NCI-H1417 treated with DMSO at 0.1 percent for 48 hours (cell line): ENCODE results near the gene MPZL1.
A peak's percentile ranks its signal among the peaks of the same experiment; 100 is the strongest.

Source experiments
- DNase-seq: peaks from one replicate; lab custom pipeline; 2025; lab: John Stamatoyannopoulos, UW

Gene MPZL1

DNA sequence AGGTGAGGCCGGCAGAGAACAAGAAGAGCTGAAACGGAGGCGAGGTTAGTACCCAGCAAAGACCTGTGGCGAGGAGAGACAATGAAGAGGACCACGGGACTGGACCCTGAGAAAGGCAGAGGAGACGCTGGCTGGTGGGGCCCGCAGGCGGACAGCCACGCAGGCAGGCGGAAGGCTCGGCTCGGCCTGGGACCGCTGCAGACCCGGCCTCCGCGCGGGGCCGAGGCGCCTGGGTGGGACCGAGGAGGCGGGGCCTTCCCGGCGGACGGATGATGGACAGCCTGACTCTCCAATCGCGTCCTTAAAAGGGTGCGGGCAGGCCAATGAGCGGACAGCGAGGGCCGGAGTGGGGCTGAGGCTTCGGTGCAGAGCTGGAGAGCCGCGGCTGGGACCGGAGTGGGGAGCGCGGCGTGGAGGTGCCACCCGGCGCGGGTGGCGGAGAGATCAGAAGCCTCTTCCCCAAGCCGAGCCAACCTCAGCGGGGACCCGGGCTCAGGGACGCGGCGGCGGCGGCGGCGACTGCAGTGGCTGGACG is at the start of gene MPZL1:
Gene MPZL1, plus strand, starts transcription at position 366 of the 535 bp plus-strand sequence. CDS start 170 bp downstream, outside the sequence.
- peak; percentile 49 for DNase-seq

DNA sequence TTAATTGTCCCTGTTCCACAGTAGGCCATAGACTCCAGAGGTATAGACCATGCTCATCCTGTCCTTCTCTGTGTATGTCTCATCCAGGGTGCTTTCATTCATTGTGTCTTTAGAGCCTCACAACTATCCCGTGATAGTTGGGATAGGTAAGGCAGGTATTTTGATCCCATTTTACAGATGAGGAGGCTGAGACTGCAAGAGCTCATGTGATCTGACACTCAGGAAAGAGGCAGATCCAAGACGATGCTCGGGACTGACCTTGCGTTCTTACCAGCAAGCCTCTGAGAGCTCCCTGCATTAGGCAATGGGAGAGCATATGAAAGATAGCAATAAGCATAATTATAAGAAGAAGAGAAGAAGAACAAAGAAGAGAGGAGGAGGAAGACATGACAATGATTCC is 49.0 kb upstream of the MPZL1 start:
- DNase-seq: no peak

DNA sequence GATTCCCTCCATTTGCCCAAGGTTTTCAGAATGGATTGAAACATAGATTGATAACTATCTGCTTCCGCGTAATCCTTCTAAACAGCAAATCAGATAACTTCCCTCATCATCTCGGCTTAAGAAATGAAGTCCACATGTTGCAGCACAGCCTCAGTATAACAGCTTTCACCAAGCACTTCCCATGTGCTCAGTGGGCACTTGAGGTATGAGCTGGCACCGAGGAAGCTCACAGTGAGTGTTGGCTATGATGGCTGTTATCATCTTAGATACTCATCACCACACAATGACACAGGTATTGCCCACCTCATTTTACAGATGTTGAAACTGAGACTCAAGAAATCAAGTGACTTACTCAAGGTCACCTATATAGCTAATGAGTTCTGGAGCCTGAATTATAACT is 48.5 kb upstream of the MPZL1 start:
- no peak for DNase-seq

DNA sequence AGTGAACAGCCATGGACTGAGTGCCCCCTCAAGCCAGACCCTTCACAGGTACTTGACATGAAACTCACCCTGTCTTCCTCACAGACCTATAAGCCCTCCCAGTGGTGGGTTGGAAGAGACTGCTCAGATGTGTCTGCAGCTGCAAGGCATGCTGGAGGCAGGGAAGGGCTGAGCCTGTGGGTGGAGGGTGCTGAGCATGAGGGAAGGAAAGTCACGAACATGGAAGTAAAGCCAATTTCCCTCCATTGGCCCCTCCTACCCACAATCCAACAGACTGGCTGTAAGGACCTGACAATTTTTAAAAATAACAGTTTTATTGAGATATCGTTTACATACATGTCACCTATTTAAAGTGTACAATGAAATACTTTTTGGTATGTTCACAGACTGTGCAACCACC is 47.6 kb upstream of the MPZL1 start:
- DNase-seq: no peak

DNA sequence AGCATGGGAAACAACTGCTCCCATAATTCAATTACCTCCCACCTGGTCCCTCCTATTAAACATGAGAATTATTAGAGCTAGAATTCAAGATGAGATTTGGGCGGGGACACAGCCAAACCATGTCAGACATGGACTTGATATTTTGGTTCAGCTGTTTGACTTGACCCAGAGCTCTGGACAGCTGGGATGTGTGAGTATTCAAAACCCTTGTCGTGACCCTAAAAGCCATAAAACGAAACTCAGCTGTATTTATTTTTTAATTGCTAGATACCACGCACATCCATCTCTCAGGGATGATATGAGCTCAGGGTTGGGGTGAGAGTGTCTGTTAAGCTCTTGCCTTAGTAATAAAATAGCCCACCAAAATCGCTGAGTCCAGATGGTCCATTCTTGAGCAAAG is 46.3 kb upstream of the MPZL1 start:
- DNase-seq: no peak

DNA sequence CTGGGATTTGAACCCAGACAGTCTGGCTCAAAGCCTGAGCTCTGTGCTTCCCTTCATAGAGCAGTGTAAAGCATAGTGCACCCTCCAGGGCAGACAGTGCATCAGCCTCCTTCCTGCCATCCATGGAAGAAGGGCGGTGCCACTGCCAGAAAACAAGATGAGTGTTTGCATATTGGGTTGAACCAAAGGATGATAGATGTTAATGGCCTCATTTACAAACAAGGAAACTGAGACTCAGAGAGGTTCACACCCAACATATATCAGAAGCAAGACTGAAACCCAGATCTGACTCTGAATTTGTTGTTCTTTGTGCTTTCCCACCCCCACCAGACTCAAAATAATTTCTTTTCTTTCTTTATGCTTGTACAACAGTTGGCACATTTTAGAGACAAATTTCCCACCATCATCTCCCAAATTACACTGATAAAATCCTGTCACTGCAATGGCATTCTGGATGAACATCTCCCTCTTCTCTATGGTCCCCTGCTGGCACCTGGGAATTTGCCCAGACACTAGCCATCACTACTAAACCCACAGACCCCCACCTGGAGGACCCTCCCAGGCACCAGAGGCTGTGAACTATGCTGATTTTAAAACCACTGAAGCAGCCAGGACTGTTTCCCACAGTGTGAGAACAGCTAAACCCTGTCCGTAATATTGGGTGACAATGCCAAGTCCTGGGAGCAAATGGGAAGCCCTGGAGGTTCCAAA is 45.4 kb upstream of the MPZL1 start:
- DNase-seq: no peak

DNA sequence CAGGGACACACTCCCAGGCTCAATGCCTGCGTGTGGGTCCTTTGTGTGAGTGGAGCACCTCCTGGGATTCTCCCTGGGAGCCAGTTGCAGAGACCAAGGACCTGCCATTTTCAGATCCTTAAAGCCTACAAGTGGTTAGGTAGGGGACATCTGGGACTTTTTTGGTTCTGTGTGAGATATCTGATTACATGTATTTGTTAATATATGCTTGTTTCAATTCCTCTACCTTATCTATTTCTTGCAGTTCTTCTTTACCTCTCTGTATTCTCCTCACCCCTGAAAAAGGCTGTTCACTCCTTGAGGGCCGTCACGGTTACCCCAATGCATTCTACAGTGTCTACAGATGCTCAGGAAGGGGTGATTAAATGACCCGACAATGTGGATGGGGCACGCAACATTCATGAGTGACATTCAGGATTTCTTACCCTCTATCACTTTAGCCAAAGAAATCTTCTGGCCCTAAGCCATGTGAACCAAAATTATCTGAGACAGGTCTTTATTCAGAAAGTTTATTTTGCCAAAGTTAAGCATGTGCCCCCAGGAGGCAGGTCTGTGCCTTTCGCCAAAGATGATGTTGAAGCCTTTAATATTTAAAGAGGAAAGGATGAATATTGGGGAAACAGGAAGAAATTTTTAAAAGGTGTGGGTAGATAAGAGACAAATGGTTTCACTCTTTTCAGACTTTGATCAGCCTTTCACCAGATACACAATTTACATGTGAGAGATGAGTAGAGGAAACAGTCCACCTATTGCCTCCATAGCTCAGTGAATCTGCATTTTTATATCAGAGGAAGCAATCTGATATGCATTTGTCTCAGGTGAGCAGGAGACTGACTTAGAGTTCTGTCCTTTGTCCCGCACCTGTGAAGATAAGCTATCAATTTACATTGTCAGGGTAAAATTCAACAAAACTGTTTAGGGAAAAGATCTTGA is 44.6 kb upstream of the MPZL1 start:
- DNase-seq: no peak

DNA sequence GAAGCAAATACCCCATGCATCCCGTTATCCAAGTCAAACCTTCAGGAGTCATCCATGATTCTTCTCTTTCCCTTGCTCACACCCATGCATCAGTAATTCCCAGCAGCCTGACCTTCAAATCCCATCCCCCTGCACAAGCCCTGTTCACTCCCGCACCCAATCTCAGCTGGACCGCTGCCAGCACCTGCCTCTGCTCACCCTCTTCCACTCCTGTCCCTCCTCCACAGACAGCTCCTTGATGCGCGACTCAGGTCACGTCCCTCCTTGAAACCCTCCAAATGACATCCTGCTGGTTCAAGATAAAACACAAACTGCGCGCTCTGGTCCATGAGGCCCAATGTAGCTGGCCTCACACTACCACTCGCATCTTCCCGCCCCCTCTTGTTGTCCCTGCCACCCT is 43.4 kb upstream of the MPZL1 start:
- DNase-seq: no peak

DNA sequence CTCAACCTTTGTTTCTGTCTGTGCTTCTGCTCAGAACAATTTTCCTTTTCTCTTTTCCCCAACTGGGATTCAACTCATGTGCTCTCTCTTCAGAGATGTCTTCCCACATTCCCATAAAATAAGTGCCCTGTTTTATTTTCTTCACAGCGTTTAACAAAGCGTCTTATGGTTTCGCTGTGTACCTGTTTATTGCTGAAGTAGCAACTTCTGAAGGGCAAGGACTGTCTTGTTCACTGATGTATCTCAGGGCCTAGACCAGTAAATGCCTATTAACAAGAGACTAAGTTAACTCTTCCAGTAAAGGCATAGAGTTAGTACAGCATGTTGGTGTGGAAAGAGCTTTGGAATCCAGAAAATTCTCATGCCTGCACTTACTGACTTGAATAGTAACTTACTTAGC is 42.9 kb upstream of the MPZL1 start:
- DNase-seq: no peak

DNA sequence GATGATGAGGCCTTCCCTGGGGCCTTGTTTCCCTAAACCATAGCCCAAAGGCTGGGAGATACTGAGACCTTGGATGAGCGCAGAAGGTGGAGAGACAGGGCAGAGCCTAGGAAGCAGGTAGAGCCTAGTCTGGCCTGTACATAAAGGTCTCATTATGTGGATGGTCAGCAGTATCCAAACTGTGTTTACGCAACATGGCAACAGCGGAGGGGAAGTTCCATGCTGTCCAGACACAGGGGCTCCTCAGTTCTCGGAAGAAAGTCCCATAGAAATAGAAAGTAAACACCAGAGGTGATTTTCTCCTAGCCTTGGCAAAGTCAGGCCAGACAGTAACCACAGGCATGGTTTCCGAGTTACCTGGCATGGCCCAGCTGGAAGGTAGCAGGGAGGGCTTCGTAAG is 42.1 kb upstream of the MPZL1 start:
- DNase-seq: no peak

DNA sequence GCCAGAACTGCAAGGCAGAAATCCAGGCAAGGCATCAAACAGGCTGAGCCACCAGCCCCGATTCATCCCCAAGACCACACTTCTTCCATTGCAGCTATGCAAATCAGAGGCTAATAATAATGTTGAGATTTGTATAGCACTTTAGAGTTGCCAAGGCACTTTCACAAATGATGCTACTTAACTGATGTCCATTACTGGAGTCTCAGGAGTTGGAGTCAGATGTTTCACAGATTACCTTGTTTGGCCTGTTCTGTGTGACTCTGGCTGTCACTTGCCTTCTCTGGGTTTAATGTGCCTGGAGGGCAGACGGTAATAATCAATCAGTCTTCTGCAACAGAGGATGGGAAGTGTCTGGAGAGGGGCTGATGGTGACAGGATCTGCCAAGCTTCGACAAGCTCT is 40.8 kb upstream of the MPZL1 start:
- no peak for DNase-seq

DNA sequence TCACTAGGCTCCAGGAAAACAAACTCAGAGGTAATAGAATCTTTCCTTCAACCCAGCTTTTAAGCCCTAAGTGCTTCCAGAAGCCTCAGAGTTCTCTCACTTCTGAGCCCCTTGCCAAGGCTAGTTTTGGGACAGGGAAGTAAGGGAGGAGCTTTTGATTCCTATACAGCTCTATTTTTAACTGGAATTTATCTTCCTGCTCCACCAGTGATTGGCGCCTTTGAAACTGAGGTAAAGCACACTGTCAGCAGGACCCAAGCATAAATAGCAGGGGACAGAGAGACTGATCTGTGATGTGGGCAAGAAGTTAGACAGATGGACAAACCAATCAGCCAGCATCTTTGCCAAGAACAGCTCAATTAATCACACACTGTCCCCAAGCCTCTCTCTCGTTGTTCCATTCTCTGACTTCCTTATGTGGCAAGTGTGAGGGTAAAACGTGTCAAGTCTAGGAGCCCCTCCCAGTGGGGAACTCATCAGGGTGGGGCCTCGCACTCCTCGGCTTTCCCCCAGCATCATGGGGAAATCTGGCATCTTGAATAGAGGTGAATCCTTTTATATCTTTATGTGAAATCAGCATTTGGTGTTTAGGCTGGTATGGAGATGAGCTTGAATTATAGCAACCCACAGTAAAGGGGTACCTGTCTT is 40.2 kb upstream of the MPZL1 start:
- no peak for DNase-seq

DNA sequence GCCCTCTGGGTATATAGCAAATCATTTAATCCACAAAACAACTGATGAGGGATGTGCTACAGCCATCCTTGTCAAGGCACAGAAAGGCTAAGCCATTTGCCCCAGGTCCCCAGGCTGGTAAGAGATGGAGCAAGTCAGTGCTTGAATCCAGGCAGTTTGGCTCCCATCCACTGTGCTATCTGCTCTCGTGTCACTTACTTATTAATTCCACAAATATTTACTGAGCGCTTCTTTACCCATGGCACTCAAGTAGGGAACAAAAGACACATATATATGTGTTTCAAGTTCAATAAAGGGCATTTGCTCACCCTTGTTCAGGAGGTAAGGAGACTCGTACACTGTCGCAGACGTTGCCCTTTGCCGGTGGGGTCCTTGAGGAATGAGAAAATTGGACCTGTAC is 38.6 kb upstream of the MPZL1 start:
- DNase-seq: no peak

DNA sequence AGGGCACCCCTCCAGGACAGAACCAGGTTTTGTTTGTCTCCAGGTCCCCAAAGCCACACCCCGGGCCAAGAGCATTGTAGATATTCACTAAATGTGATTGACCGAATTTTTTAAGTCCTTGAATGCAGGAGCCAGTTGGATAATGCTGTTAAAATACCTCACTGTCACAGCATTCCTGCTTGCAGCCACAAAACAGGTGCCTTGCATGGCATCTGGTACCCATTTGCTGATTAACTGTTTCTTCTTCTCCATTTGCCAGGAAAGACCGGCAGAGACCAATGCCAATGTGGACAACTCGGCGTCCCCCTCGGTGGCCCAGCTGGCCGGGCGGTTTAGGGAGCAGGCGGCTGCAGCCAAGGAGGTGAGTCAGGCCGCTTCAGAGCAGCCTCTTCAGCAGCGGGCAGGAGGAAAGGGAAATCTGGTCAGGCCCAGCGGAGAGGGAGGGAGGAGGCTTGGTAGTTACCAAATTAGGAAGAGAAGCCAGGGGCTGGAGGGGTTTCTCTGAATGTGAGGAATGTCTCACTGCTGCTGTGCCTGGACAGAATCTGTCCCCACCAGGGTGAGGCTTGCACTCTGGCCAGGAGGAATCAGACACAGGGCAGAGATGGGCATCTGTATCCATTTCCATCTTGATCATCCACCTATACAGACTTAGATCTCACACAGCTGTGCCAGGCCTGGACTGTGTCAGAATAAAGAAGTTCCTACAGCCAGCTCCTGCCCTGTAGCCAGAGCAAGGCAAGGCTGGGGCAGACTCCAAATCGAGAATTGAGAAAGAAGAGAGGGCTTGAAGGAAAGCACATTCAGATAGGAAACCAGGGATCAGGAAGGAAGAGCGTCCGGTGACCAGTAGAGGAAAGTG is 37.9 kb upstream of the MPZL1 start:
- no peak for DNase-seq

DNA sequence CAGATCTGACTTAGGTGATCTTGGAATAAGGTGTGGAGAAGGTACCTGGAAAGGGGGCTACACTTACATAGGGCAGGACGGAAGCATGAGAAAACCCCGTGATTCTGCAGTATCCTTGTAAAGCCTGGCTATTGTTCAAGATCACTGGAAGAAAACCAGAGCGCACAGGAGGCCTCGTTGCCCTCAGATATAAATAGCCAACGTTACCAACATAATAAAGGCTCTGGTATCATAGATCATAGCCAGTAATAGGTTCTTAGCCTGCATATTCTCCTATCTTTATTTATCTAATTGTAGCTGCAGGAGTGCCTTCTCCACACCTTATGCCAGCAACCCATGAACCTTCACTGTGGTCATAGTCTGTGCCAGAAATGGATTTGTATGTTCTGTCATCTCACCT is 35.9 kb upstream of the MPZL1 start:
- no peak for DNase-seq

DNA sequence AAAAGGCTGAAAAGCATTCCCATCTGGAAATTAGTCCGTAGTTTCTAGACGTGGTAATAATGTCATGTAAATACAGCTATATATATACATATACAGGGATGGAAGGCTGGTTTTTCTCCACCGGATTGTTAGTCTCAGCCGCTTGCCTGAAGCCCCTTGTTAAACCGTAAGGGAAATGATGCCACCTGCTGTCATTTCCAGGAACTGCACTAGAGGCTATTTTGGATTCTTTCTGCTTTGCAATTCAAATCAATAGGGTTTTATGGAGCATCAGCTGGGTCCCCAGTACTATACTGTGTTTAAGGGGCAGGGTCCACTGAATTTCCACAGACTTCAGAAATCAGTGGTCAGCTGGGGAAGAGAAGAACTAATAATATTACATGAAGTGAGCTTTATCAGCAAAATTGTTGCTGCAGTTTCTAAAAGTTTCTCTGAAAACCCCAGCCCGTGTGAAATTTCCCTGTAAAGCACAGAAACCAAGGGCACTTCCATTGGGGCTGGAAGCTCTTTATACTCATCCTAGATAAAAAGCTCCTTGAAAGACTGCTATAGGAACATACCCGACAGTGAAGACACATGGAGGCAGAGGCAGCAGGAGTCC is 33.8 kb upstream of the MPZL1 start:
- DNase-seq: no peak

DNA sequence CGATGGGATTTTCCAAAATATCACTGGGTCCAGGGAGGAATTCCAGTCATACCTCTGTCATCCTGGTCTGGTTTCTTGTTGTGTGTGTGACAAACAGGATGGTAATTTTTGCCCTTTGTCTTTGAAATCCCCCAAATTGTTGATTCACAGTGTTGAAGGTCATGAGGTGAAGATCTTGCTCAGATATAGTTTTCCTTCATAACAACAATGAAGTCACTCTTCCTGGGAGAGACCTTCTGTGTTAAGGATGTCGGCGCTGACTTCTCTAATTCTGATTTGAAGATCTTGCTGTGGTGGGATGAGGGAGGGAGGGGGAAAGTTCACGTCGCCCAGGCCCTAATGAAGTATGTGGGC is 32.2 kb upstream of the MPZL1 start:
- no peak for DNase-seq

DNA sequence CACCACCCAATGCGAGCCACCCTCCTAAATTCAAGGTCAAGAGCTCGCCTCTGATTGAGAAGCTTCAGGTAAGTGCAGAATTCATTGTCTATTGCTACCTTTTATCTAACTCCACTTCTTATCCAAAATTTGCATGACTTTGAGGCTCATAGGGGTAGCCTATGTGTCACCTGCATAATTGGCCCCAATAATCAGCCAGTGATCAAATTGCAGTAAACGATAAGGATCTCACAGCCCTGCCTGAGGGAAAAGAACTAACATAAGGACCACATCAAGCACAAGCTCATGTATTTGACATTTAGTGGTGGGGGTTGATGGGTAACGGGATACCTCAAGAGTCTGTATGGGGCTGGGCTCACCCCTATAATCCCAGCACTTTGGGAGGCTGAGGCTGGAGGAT is 31.7 kb upstream of the MPZL1 start:
- no peak for DNase-seq

DNA sequence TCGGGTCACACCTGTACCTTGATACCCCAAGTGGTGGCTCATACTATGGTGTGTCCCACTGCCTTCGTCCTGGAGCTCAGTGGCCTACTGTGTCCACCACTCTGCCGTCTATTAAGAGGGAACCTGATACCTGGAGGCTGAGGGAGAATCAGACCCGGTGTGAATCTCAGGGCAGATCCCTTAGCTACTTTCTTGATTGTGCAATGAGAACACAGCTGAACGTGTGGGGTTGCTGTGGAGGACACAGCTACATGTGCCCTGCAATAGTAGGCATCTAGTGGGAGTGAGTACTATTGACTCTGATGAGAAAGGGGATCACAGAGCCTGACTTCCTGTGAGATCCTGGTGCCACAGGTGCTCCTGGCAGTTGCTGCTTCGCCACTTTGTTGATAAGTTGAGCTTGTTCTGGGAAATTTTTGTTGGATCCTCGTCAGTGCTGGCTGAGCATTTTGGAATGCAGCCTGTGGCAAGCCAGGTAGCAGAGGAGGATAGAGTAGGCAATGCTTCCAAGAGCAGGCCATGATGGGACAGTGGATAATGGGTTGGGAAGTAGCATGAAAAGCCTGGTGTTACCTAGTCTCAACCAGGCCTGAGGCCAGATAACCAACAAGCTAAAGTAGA is 28.2 kb upstream of the MPZL1 start:
- DNase-seq: no peak

DNA sequence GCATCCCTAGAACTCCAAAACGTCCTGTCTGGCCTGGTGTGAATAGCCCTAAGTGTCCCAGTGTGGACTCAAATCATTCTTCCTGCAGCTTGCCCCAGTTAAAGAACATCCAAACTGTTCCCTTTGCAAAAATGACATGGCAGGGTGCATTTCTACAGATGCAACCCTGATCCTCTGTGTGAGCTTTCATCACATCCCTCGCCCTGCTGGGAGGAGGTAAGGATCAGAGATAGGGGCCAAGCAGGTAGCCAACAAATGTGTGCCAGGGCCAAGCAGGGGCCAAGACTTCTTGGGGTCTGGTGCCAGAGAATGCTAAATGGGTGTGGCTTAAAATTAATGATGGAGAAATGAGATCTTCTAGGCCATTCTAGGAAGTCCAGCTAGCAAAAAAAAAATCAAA is 27.1 kb upstream of the MPZL1 start:
- no peak for DNase-seq

DNA sequence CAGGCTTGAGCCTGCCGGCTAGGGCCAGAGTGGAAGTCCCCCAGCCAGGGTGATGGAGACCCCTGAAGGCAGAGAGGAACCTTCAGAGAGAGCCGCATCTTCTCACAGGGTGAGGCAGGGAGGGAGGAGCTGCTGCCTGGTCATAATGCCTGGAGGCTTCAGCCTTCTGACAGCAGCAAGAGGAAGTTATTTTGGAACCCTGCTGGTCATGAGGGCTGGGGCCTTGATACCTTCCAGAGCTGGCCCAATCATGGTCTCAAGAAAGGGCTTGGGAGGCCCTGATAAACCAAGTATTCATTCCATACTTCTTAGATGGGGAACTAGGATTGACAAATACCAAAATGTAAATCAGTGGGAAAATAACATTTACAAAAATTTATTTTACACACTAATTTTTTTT is 26.6 kb upstream of the MPZL1 start:
- no peak for DNase-seq
